HCT116 (cell line): ENCODE results near the gene PAK6. TPM values are rescaled to one million over a fixed set of nuclear protein-coding genes. Genes with fewer than 3 reads are reported as not detected.

Source experiments
- ATAC-seq: fragments of 200-7000 bp; cut with Tn5 transposase; 2 replicates; pipeline ENCODE4 v1.9.1; 2020; ENCODE audit warnings: mild to moderate bottlenecking, moderate library complexity
- BruUV-seq: library from RNA; stranded (reverse); fragments of 400-500 nt; replicated peaks from 2 replicates; lab custom pipeline; 2021; lab: Mats Ljungman, UMichigan
- CTCF ChIA-PET: fragments of 300-600 bp; sonication (Branson Sonifier 250); formaldehyde crosslinking; loops from one replicate; lab custom pipeline; 2021; ENCODE audit warnings: antibody characterized with exemption; lab: Charles Lee
- POLR2A ChIA-PET: fragments of 300-600, 350-600 bp; sonication (Branson Sonifier 250); formaldehyde crosslinking; loops from one replicate; lab custom pipeline; 2021; ENCODE audit warnings: antibody characterized with exemption; lab: Charles Lee
- RAD21 ChIA-PET, 2 experiments: fragments of 300-600 bp; sonication (Branson Sonifier 250); formaldehyde crosslinking; loops; one replicate each; lab custom pipeline; 2023; ENCODE audit warnings: low total read pairs in 2 of 2; ENCODE audit not compliant: uncharacterized antibody in 2 of 2, unreplicated experiment in 2 of 2, low non-redundant PET in 1 of 2; lab: Charles Lee
- DNase-seq: peaks from one replicate; pipeline ENCODE4 v3.0.0-alpha.2; 2010; ENCODE audit warnings: low read depth, low spot score
- H2AFZ ChIP-seq: fragments of 200-600 bp; shearing (Covaris generic), sonication (generic); 2 replicates; pipeline ENCODE4 v1.6.1; 2017; ENCODE audit warnings: low read depth, mixed run types, mixed read lengths, antibody characterized with exemption, low read length; ENCODE audit not compliant: poor library complexity, severe bottlenecking
- H3K27ac ChIP-seq: 2 replicates; pipeline ENCODE4 v1.5.1; 2012; ENCODE audit warnings: low read depth, low read length
- H3K27me3 ChIP-seq: fragments of 200-600 bp; sonication (generic); 2 replicates; pipeline ENCODE4 v1.6.1; 2016; ENCODE audit warnings: mixed run types, low read length, mixed read lengths; ENCODE audit not compliant: insufficient read depth
- H3K36me3 ChIP-seq, 2 experiments: fragments of 200-500 bp in 1 of 2; fragments of 200-600 bp in 1 of 2; sonication (Bioruptor generic) in 1 of 2; sonication (generic) in 1 of 2; 2 replicates each; pipeline versions ENCODE4 v1.5.1 to v1.6.1; 2014 to 2016; ENCODE audit warnings: low read length in 2 of 2, inconsistent platforms in 1 of 2, mixed read lengths in 1 of 2, mixed run types in 1 of 2; ENCODE audit not compliant: insufficient read depth in 2 of 2, control insufficient read depth in 1 of 2
- H3K4me1 ChIP-seq, 2 experiments: fragments of 200-600 bp in 1 of 2; sonication (generic) in 1 of 2; 2 replicates each; pipeline versions ENCODE4 v1.5.1 to v1.6.1; 2012 to 2017; ENCODE audit warnings: low read length in 2 of 2, inconsistent platforms in 1 of 2, mild to moderate bottlenecking in 1 of 2, mixed read lengths in 1 of 2, mixed run types in 1 of 2, moderate library complexity in 1 of 2; ENCODE audit not compliant: insufficient read depth in 2 of 2, control insufficient read depth in 1 of 2
- H3K4me2 ChIP-seq: fragments of 200-600 bp; sonication (generic); 2 replicates; pipeline ENCODE4 v1.6.1; 2017; ENCODE audit warnings: mixed run types, low read length, mixed read lengths
- H3K4me3 ChIP-seq, 2 experiments: fragments of 200-600 bp in 1 of 2; sonication (generic) in 1 of 2; replicated peaks in 1 of 2; 2 replicates each; pipeline ENCODE4 v1.5.1; 2011 to 2016; ENCODE audit warnings: low read length in 2 of 2, control low read depth in 1 of 2, low read depth in 1 of 2, mild to moderate bottlenecking in 1 of 2, mixed read lengths in 1 of 2, mixed run types in 1 of 2
- H3K79me2 ChIP-seq: fragments of 200-600 bp; sonication (generic); 2 replicates; pipeline ENCODE4 v1.6.1; 2017; ENCODE audit warnings: mild to moderate bottlenecking, mixed run types, low read length, moderate library complexity, mixed read lengths; ENCODE audit not compliant: insufficient read depth
- H3K9ac ChIP-seq: fragments of 200-600 bp; sonication (generic); 2 replicates; pipeline ENCODE4 v1.6.1; 2016; ENCODE audit warnings: low read length, mixed read lengths
- H3K9me2 ChIP-seq: fragments of 200-600 bp; sonication (generic), shearing (Covaris generic); 2 replicates; pipeline ENCODE4 v1.6.1; 2017; ENCODE audit warnings: mixed run types, mild to moderate bottlenecking, moderate library complexity; ENCODE audit not compliant: insufficient read depth
- H3K9me3 ChIP-seq, 2 experiments: fragments of 200-500 bp in 1 of 2; fragments of 200-600 bp in 1 of 2; sonication (Bioruptor generic) in 1 of 2; sonication (generic) in 1 of 2; 2 replicates each; pipeline ENCODE4 v1.6.1; 2014 to 2017; ENCODE audit warnings: low read length in 2 of 2, mixed read lengths in 2 of 2, inconsistent platforms in 1 of 2, low read depth in 1 of 2, mild to moderate bottlenecking in 1 of 2, mixed run types in 1 of 2, moderate library complexity in 1 of 2; ENCODE audit not compliant: control insufficient read depth in 1 of 2, insufficient read depth in 1 of 2
- H4K20me1 ChIP-seq: fragments of 200-600 bp; sonication (generic), shearing (Covaris generic); 2 replicates; pipeline ENCODE4 v1.6.1; 2017; ENCODE audit warnings: mixed run types, mild to moderate bottlenecking, moderate library complexity; ENCODE audit not compliant: insufficient read depth
- CBX3 ChIP-seq: IDR thresholded peaks from 2 replicates; pipeline ENCODE4 v1.6.1; 2012; ENCODE audit warnings: low read depth
- CEBPB ChIP-seq: IDR thresholded peaks from 2 replicates; pipeline ENCODE4 v1.6.1; 2012; ENCODE audit warnings: low read depth
- EGR1 ChIP-seq: IDR thresholded peaks from 2 replicates; pipeline ENCODE4 v1.6.1; 2012; ENCODE audit warnings: low read depth
- EZH2 ChIP-seq: fragments of 200-600 bp; sonication (generic); IDR thresholded peaks from 2 replicates; pipeline ENCODE4 v1.6.1; 2017; ENCODE audit warnings: antibody characterized with exemption, mixed run types
- EZH2phosphoT487 ChIP-seq: fragments of 200-600 bp; IDR thresholded peaks from 2 replicates; pipeline ENCODE4 v1.6.1; 2018; ENCODE audit warnings: antibody characterized with exemption, borderline replicate concordance
- FOSL1 ChIP-seq: IDR thresholded peaks from 2 replicates; pipeline ENCODE4 v1.6.1; 2012; ENCODE audit warnings: low read depth
- JUND ChIP-seq: IDR thresholded peaks from 2 replicates; pipeline ENCODE4 v1.6.1; 2012
- POLR2A ChIP-seq: IDR thresholded peaks from 2 replicates; pipeline ENCODE4 v1.7.0; 2011; ENCODE audit warnings: borderline replicate concordance; ENCODE audit not compliant: insufficient read depth, insufficient read length; ENCODE audit errors: extremely low read depth
- POLR2AphosphoS5 ChIP-seq: IDR thresholded peaks from 2 replicates; pipeline ENCODE4 v1.6.1; 2011; ENCODE audit warnings: mild to moderate bottlenecking, low read depth, low read length, moderate library complexity
- RAD21 ChIP-seq: IDR thresholded peaks from 2 replicates; pipeline ENCODE4 v1.6.1; 2012; ENCODE audit warnings: low read depth, mild to moderate bottlenecking
- SIN3A ChIP-seq: IDR thresholded peaks from 2 replicates; pipeline ENCODE4 v1.6.1; 2012; ENCODE audit warnings: low read depth
- SP1 ChIP-seq: IDR thresholded peaks from 2 replicates; pipeline ENCODE4 v1.6.1; 2012; ENCODE audit warnings: low read depth
- SRF ChIP-seq: IDR thresholded peaks from 2 replicates; pipeline ENCODE4 v1.6.1; 2012; ENCODE audit warnings: low read depth
- TCF7L2 ChIP-seq: IDR thresholded peaks from 2 replicates; pipeline ENCODE4 v1.7.0; 2011; ENCODE audit warnings: borderline replicate concordance, inconsistent platforms; ENCODE audit not compliant: insufficient read depth, insufficient read length; ENCODE audit errors: extremely low read depth
- YY1 ChIP-seq: IDR thresholded peaks from 2 replicates; pipeline ENCODE4 v1.6.1; 2011; ENCODE audit warnings: low read length, low read depth, moderate library complexity, mild to moderate bottlenecking; ENCODE audit not compliant: insufficient replicate concordance; ENCODE audit errors: extremely low read depth
- ZFX ChIP-seq: fragments of 450-650 bp; IDR thresholded peaks from 2 replicates; pipeline ENCODE4 v1.6.1; 2017
- ZNF274 ChIP-seq: fragments of 200-500 bp; sonication (Bioruptor generic); IDR thresholded peaks from 2 replicates; pipeline ENCODE4 v1.6.1; 2014; ENCODE audit warnings: mild to moderate bottlenecking, low read depth, low read length, inconsistent platforms
- intact Hi-C: fragments of 100-400 bp; cut with micrococcal nuclease; formaldehyde crosslinking; loops from 2 replicates; pipeline ENCODE4 v1.10.0; 2022
- total RNA-seq: library from RNA; stranded (reverse); gene quantifications from one replicate; pipeline ENCODE4 v1.2.1, GENCODE V29; 2021; ENCODE audit not compliant: unreplicated experiment
- TF ChIP-seq, protein P1 (sequence below): IDR thresholded peaks from 2 replicates; pipeline ENCODE4 v1.6.1; 2012
- TF ChIP-seq, protein P2 (sequence below): IDR thresholded peaks from 2 replicates; pipeline ENCODE4 v1.6.1; 2012; ENCODE audit warnings: low read depth
- TF ChIP-seq, protein P3 (sequence below), 3 experiments: fragments of 200-600 bp in 1 of 3; sonication (generic) in 1 of 3; IDR thresholded peaks in 2 of 3; conservative IDR thresholded peaks in 1 of 3; 2 replicates each; pipeline ENCODE4 v1.5.1; 2012 to 2017; ENCODE audit warnings: low read depth in 2 of 3, low read length in 2 of 3, antibody characterized with exemption in 1 of 3, borderline replicate concordance in 1 of 3, control low read depth in 1 of 3, mild to moderate bottlenecking in 1 of 3, mixed read lengths in 1 of 3, mixed run types in 1 of 3, moderate library complexity in 1 of 3; ENCODE audit not compliant: insufficient read depth in 1 of 3

Gene PAK6
- total RNA-seq, 1 experiment from 2014 or later, result 19.9 TPM

DNA sequence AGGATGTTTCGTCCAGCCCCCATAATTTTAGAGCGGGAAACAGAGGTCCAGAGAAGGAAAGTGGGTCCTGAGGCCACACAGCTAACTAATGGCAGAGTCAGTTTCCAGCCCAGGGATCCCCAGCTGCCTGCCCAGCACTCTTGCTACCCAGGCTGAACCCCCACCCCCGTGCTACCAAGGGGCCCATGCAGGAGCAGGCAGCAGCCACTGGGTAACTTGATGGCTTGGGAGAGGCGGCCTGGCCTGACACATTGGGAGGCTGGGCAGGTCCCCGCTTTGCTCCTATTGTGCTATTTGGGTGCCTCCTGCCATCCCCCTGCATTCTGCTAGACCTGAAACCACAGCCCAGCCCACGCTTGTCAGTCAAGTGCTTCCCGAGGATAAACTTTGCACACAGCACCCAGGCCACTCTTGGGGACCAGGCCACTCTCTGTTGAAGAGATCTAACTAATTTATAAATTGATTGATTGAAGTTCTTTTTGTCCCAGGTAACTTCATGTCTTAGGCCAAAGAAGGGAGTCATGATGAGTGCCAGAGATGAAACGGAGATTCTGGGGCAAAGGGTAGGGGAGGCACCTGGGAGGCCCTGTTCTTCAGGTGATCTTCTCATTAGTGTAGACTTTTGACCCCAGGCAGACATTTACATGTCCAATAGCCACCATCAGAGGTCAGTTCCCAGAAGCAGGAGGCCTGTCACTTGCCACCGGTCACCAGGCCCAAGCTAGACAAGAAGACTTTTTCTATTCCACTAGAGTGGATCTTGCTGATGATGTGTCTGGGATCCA, 7.0 kb downstream of the PAK6 start (continued):
- no peak for TF ChIP-seq TCF7L2
- no peak for TF ChIP-seq ZFX
- TF ChIP-seq JUND, result no peak
- TF ChIP-seq RAD21, result no peak
- no peak for TF ChIP-seq FOSL1
- TF ChIP-seq SIN3A, result no peak
- TF ChIP-seq EZH2phosphoT487, result no peak
- TF ChIP-seq POLR2A, result no peak
- no peak for TF ChIP-seq POLR2AphosphoS5
- TF ChIP-seq CEBPB, result no peak
- TF ChIP-seq SP1, result no peak
- TF ChIP-seq, all 23 proteins: peak for 0

DNA sequence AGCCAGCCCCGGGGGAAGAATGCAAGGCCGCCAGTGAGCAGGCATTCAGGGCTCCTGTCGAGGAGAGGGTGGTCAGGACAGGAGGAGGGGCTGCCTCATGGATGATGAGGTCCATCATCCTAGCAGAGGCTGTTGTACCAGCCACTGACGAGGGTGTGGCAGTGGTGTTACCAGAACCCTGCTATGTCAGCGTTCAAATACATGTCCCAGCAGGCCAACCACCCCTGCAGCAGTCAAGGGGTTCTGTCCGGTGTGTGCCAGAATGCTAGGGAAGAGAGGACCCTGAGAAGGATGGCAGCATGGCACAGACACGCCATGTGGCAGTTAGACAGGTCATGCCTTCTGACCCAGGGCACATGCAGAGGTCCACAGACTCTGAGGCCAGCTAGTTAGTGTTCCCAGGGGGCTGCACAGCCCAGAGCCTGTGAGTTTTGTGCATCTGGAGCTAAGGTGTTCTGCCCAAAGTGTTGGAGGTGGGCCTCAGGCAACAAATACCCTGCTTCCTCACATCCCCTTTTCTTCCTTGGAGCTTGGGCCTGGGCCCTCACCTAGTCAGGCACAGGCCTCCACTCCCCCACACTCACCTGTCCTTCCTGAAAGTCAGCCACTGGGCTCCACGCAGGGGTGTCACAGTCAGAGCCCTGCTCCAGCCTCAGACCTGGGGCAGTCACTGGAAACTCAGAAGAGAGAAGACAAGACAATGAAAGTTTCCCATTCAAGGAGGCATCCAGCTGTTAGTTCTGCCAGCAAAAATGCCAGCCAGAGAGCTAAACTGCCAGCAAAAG, 7.8 kb downstream of the PAK6 start:
- no peaks in the 10 kb centered on the region for H3K27me3 ChIP-seq
- no TSS peak for BruUV-seq
- no peaks in the 10 kb centered on the region for H3K79me2 ChIP-seq
- intact Hi-C loops, result no loop called here
- H3K4me1 ChIP-seq, result peaks cover 0 to 24% of the 10 kb centered on the region in 2 experiments; a peak in 3 of 4 replicates
- no peak for ATAC-seq
- H3K36me3 ChIP-seq, result no peaks in the 10 kb centered on the region
- no peak overlapping the region for H2AFZ ChIP-seq
- H3K4me3 ChIP-seq, result no peak overlapping the region
- ChIA-PET CTCF (interaction anchor here (1.3 kb wide), 1 partner anchor 33 kb away, joined by 3 read pairs; no protein-coding TSS in a partner anchor), POLR2A (interaction anchor here (1.1 kb wide), 1 partner anchor 8 kb away, joined by 3 read pairs; the partner anchor contains the start of gene PAK6), RAD21 (no interaction called here)
- H3K4me2 ChIP-seq, result no peak overlapping the region
- H3K9me2 ChIP-seq, result no peaks in the 10 kb centered on the region
- no peaks in the 10 kb centered on the region for H3K9me3 ChIP-seq
- no peak for DNase-seq
- no peaks in the 10 kb centered on the region for H4K20me1 ChIP-seq
- H3K9ac ChIP-seq, result no peak overlapping the region
- no peak overlapping the region for H3K27ac ChIP-seq
- TF ChIP-seq, protein P1, sequence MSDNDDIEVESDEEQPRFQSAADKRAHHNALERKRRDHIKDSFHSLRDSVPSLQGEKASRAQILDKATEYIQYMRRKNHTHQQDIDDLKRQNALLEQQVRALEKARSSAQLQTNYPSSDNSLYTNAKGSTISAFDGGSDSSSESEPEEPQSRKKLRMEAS, result no peak
- TF ChIP-seq FOSL1 (no peak), EZH2phosphoT487 (no peak), SIN3A (no peak), YY1 (no peak), SP1 (no peak), EZH2 (no peak), ZNF274 (no peak), SRF (no peak), CBX3 (no peak), EGR1 (no peak)
- TF ChIP-seq, protein P2, sequence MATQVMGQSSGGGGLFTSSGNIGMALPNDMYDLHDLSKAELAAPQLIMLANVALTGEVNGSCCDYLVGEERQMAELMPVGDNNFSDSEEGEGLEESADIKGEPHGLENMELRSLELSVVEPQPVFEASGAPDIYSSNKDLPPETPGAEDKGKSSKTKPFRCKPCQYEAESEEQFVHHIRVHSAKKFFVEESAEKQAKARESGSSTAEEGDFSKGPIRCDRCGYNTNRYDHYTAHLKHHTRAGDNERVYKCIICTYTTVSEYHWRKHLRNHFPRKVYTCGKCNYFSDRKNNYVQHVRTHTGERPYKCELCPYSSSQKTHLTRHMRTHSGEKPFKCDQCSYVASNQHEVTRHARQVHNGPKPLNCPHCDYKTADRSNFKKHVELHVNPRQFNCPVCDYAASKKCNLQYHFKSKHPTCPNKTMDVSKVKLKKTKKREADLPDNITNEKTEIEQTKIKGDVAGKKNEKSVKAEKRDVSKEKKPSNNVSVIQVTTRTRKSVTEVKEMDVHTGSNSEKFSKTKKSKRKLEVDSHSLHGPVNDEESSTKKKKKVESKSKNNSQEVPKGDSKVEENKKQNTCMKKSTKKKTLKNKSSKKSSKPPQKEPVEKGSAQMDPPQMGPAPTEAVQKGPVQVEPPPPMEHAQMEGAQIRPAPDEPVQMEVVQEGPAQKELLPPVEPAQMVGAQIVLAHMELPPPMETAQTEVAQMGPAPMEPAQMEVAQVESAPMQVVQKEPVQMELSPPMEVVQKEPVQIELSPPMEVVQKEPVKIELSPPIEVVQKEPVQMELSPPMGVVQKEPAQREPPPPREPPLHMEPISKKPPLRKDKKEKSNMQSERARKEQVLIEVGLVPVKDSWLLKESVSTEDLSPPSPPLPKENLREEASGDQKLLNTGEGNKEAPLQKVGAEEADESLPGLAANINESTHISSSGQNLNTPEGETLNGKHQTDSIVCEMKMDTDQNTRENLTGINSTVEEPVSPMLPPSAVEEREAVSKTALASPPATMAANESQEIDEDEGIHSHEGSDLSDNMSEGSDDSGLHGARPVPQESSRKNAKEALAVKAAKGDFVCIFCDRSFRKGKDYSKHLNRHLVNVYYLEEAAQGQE, result no peak
- TF ChIP-seq, protein P3, sequence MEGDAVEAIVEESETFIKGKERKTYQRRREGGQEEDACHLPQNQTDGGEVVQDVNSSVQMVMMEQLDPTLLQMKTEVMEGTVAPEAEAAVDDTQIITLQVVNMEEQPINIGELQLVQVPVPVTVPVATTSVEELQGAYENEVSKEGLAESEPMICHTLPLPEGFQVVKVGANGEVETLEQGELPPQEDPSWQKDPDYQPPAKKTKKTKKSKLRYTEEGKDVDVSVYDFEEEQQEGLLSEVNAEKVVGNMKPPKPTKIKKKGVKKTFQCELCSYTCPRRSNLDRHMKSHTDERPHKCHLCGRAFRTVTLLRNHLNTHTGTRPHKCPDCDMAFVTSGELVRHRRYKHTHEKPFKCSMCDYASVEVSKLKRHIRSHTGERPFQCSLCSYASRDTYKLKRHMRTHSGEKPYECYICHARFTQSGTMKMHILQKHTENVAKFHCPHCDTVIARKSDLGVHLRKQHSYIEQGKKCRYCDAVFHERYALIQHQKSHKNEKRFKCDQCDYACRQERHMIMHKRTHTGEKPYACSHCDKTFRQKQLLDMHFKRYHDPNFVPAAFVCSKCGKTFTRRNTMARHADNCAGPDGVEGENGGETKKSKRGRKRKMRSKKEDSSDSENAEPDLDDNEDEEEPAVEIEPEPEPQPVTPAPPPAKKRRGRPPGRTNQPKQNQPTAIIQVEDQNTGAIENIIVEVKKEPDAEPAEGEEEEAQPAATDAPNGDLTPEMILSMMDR (IDR thresholded peaks at IDR 0.05 in 2 of 3, conservative IDR thresholded peaks at IDR 0.05 in 1 of 3; ENCODE audit: borderline replicate concordance in 1 of 3, insufficient read depth in 1 of 3, low read depth in 2 of 3, low read length in 2 of 3), result no peak
